ENCODE results near the gene GNG13.

Gene GNG13

GRCh38 chr16:813916-814412, 13.4 kb upstream of the GNG13 start:
- in situ Hi-C loops (cut with MboI; ENCODE audit: low pct_unique_long_range_greater_than_20kb, low sequenced_read_pairs, unreplicated experiment) = loop anchor here (10.0 kb wide), 1 partner anchor 301 kb away; no protein-coding TSS in a partner anchor
- no peak for TF ChIP-seq CTCF (IDR thresholded peaks at IDR 0.05; ENCODE audit: extremely low read depth, insufficient read depth, missing control alignments)
- no peak for DNase-seq (ENCODE audit: low spot score)

- TF ChIP-seq CTCF (IDR thresholded peaks at IDR 0.05; ENCODE audit: extremely low read depth, insufficient read depth, missing control alignments) = peak; percentile 79
- DNase-seq (ENCODE audit: low spot score) = peak; percentile 82
- in situ Hi-C loops (cut with MboI; ENCODE audit: low pct_unique_long_range_greater_than_20kb, low sequenced_read_pairs, unreplicated experiment) = loop anchor here (10.0 kb wide), 1 partner anchor 301 kb away; no protein-coding TSS in a partner anchor
These were observed 12.8 kb upstream of the GNG13 start for GRCh38 chr16:813204-813915.

- in situ Hi-C loops (cut with MboI; ENCODE audit: low pct_unique_long_range_greater_than_20kb, low sequenced_read_pairs, unreplicated experiment) = no loop called here
- TF ChIP-seq CTCF (IDR thresholded peaks at IDR 0.05; ENCODE audit: extremely low read depth, insufficient read depth, missing control alignments) = no peak
- no peak for DNase-seq (ENCODE audit: low spot score)
These were observed 7.5 kb upstream of the GNG13 start for GRCh38 chr16:808085-808386.

GRCh38 chr16:807347-808084, 7.0 kb upstream of the GNG13 start:
- in situ Hi-C loops (cut with MboI; ENCODE audit: low pct_unique_long_range_greater_than_20kb, low sequenced_read_pairs, unreplicated experiment) = no loop called here
- peak; percentile 99 for DNase-seq (ENCODE audit: low spot score)
- TF ChIP-seq CTCF (IDR thresholded peaks at IDR 0.05; ENCODE audit: extremely low read depth, insufficient read depth, missing control alignments) = no peak

GRCh38 chr16:805474-805873, 4.9 kb upstream of the GNG13 start:
- no peak for TF ChIP-seq CTCF (IDR thresholded peaks at IDR 0.05; ENCODE audit: extremely low read depth, insufficient read depth, missing control alignments)
- in situ Hi-C loops (cut with MboI; ENCODE audit: low pct_unique_long_range_greater_than_20kb, low sequenced_read_pairs, unreplicated experiment) = no loop called here

GRCh38 chr16:804193-805048, 3.9 kb upstream of the GNG13 start:
- TF ChIP-seq CTCF (IDR thresholded peaks at IDR 0.05; ENCODE audit: extremely low read depth, insufficient read depth, missing control alignments) = no peak
- DNase-seq (ENCODE audit: low spot score) = no peak
- in situ Hi-C loops (cut with MboI; ENCODE audit: low pct_unique_long_range_greater_than_20kb, low sequenced_read_pairs, unreplicated experiment) = no loop called here

More at GRCh38 chr16:805474-805873, 4.9 kb upstream of the GNG13 start:
- DNase-seq (ENCODE audit: low spot score) = no peak

Measured in GM13977 (cell line).